WTC11 (cell line): ENCODE results near the gene USP37. TPM values are rescaled to one million over a fixed set of nuclear protein-coding genes. Genes with fewer than 3 reads are reported as not detected.

Source experiments
- ATAC-seq: fragments of 200-7000 bp; cut with Tn5 transposase; 2 replicates; pipeline ENCODE4 v1.10.0; 2021; ENCODE audit warnings: mild to moderate bottlenecking, moderate library complexity
- CTCF ChIA-PET: fragments of 300-600 bp; sonication (Branson Sonifier 250); formaldehyde crosslinking; loops from one replicate; lab custom pipeline; 2021; ENCODE audit warnings: antibody characterized with exemption; lab: Charles Lee
- POLR2A ChIA-PET: fragments of 350-600 bp; sonication (Branson Sonifier 250); formaldehyde crosslinking; loops from one replicate; lab custom pipeline; 2021; ENCODE audit warnings: antibody characterized with exemption; lab: Charles Lee
- DNase-seq: peaks from one replicate; pipeline ENCODE4 v3.0.0; 2021; ENCODE audit warnings: low spot score
- H3K27ac Mint-ChIP-seq: 2 replicates; pipeline ENCODE4 v1.8.0; 2021; ENCODE audit warnings: mixed read lengths
- H3K27me3 Mint-ChIP-seq: 2 replicates; pipeline ENCODE4 v1.8.0; 2021; ENCODE audit warnings: low read depth, mild to moderate bottlenecking, moderate library complexity, mixed read lengths
- H3K36me3 Mint-ChIP-seq: 2 replicates; pipeline ENCODE4 v1.8.0; 2021; ENCODE audit warnings: mixed read lengths
- H3K4me1 Mint-ChIP-seq: 2 replicates; pipeline ENCODE4 v1.8.0; 2022; ENCODE audit warnings: mixed read lengths
- H3K4me3 Mint-ChIP-seq: 2 replicates; pipeline ENCODE4 v1.8.0; 2021; ENCODE audit warnings: mild to moderate bottlenecking, moderate library complexity, mixed read lengths
- H3K9me3 Mint-ChIP-seq: 2 replicates; pipeline ENCODE4 v1.8.0; 2021; ENCODE audit warnings: mixed read lengths
- CBFB ChIP-seq: sonication (generic); formaldehyde crosslinking; IDR thresholded peaks from 2 replicates; pipeline ENCODE4 v1.8.1; 2022; ENCODE audit warnings: mild to moderate bottlenecking, low read depth, missing genetic modification reagents
- GABPB1 ChIP-seq: sonication (generic); formaldehyde crosslinking; IDR thresholded peaks from 2 replicates; pipeline ENCODE4 v1.8.1; 2023; ENCODE audit warnings: mild to moderate bottlenecking, missing genetic modification reagents
- HMGA2 ChIP-seq: fragments of 250-450 bp; sonication (Bioruptor Pico); IDR thresholded peaks from 2 replicates; pipeline ENCODE4 v1.4.0; 2021; ENCODE audit warnings: mild to moderate bottlenecking, moderate library complexity
- NFE2L1 ChIP-seq: sonication (generic); formaldehyde crosslinking; IDR thresholded peaks from 2 replicates; pipeline ENCODE4 v1.8.1; 2023; ENCODE audit warnings: missing genetic modification reagents
- NFYB ChIP-seq: sonication (generic); formaldehyde crosslinking; conservative IDR thresholded peaks from 2 replicates; pipeline ENCODE4 v1.8.0; 2022; ENCODE audit warnings: low read depth, missing genetic modification reagents
- PRRX2 ChIP-seq: fragments of 250-450 bp; sonication (Bioruptor Pico); IDR thresholded peaks from 2 replicates; pipeline ENCODE4 v1.8.0; 2021; ENCODE audit warnings: mild to moderate bottlenecking
- SP1 ChIP-seq: sonication (generic); formaldehyde crosslinking; conservative IDR thresholded peaks from 2 replicates; pipeline ENCODE4 v1.8.1; 2022; ENCODE audit warnings: missing genetic modification reagents
- TCF7 ChIP-seq: sonication (generic); formaldehyde crosslinking; IDR thresholded peaks from 2 replicates; pipeline ENCODE4 v1.8.0; 2022; ENCODE audit warnings: mild to moderate bottlenecking, low read depth, missing genetic modification reagents, moderate library complexity
- ZNF232 ChIP-seq: sonication (generic); formaldehyde crosslinking; IDR thresholded peaks from 2 replicates; pipeline ENCODE4 v1.8.0; 2022; ENCODE audit warnings: mild to moderate bottlenecking, missing genetic modification reagents
- ZNF416 ChIP-seq: fragments of 250-450 bp; sonication (Bioruptor Pico); IDR thresholded peaks from 2 replicates; pipeline ENCODE4 v1.9.0; 2021; ENCODE audit warnings: mild to moderate bottlenecking, inconsistent platforms
- total RNA-seq: library from RNA; stranded (reverse); gene quantifications from 3 replicates; pipeline ENCODE4 v1.2.3, GENCODE V29; 2021
- TF ChIP-seq, protein P1 (sequence below): sonication (generic); formaldehyde crosslinking; IDR thresholded peaks from 2 replicates; pipeline ENCODE4 v1.8.1; 2022; ENCODE audit warnings: low read depth, missing genetic modification reagents, borderline replicate concordance
- TF ChIP-seq, protein P2 (sequence below): sonication (generic); formaldehyde crosslinking; IDR thresholded peaks from 2 replicates; pipeline ENCODE4 v1.8.0; 2022; ENCODE audit warnings: missing genetic modification reagents
- TF ChIP-seq, protein P3 (sequence below): sonication (generic); formaldehyde crosslinking; IDR thresholded peaks from 2 replicates; pipeline ENCODE4 v1.8.1; 2023; ENCODE audit warnings: mild to moderate bottlenecking, missing genetic modification reagents, moderate library complexity
- TF ChIP-seq, protein P4 (sequence below): fragments of 250-450 bp; sonication (Bioruptor Pico); IDR thresholded peaks from 2 replicates; pipeline ENCODE4 v1.9.0; 2021; ENCODE audit warnings: mild to moderate bottlenecking
- TF ChIP-seq, protein P5 (sequence below): sonication (generic); formaldehyde crosslinking; IDR thresholded peaks from 2 replicates; pipeline ENCODE4 v1.8.1; 2023; ENCODE audit warnings: mild to moderate bottlenecking, moderate library complexity, missing genetic modification reagents
- TF ChIP-seq, protein P6 (sequence below): sonication (generic); formaldehyde crosslinking; IDR thresholded peaks from 2 replicates; pipeline ENCODE4 v1.8.1; 2022; ENCODE audit warnings: missing genetic modification reagents, borderline replicate concordance
- TF ChIP-seq, protein P7 (sequence below): sonication (generic); formaldehyde crosslinking; IDR thresholded peaks from 2 replicates; pipeline ENCODE4 v1.8.1; 2022; ENCODE audit warnings: mild to moderate bottlenecking, missing genetic modification reagents, moderate library complexity, borderline replicate concordance
- TF ChIP-seq, protein P8 (sequence below): sonication (generic); formaldehyde crosslinking; IDR thresholded peaks from 2 replicates; pipeline ENCODE4 v1.8.0; 2022; ENCODE audit warnings: mild to moderate bottlenecking, missing genetic modification reagents
- TF ChIP-seq, protein P9 (sequence below): fragments of 250-450 bp; sonication (Bioruptor Pico); IDR thresholded peaks from 2 replicates; pipeline ENCODE4 v2.1.2; 2022; ENCODE audit warnings: mild to moderate bottlenecking, moderate library complexity

USP37 gene
- total RNA-seq, 1 experiment from 2014 or later = 21.6 TPM

DNA sequence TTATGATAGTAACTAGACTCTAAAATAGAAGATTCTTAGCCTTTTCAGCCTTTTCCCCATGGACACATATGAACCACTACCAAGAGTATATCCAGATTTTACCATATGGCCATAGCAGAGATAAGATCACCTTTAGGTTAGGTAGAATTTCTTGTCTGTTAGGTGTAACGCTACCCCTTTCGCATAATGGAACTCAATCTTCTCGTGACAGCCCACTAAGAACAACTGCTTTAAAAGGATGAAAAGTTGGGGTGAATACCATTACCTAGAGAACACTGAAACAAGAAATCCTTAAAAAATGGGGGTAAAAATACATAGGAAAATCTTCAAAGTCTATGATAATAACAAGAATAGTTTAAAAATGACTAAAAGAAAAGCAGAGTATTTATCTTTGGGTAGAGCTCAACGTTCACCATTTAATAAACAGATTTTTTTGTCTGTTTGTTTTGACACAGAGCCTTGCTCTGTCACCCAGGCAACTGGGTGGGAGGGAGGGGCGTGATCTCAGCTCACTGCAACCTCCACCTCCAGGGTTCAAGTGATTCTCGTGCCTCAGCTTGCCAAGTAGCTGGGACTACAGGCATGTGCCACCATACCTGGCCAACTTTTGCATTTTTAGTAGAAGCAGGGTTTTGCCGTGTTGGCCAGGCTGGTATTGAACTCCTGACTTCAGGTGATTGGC lies 82.0 kb downstream of the USP37 start:
- H3K4me3 Mint-ChIP-seq = no peak overlapping the region
- ChIA-PET CTCF (no interaction called here), POLR2A (no interaction called here)
- ATAC-seq (no peak), DNase-seq (no peak)
- H3K9me3 Mint-ChIP-seq = no peaks in the 10 kb centered on the region
- no peak overlapping the region for H3K27ac Mint-ChIP-seq
- TF ChIP-seq NFYB (CRISPR knock-in tag) = no peak
- no peak for TF ChIP-seq HMGA2 (CRISPR knock-in tag)
- TF ChIP-seq, protein P1, sequence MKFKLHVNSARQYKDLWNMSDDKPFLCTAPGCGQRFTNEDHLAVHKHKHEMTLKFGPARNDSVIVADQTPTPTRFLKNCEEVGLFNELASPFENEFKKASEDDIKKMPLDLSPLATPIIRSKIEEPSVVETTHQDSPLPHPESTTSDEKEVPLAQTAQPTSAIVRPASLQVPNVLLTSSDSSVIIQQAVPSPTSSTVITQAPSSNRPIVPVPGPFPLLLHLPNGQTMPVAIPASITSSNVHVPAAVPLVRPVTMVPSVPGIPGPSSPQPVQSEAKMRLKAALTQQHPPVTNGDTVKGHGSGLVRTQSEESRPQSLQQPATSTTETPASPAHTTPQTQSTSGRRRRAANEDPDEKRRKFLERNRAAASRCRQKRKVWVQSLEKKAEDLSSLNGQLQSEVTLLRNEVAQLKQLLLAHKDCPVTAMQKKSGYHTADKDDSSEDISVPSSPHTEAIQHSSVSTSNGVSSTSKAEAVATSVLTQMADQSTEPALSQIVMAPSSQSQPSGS (CRISPR knock-in tag) = no peak
- TF ChIP-seq PRRX2 (CRISPR knock-in tag) = no peak
- TF ChIP-seq, protein P2, sequence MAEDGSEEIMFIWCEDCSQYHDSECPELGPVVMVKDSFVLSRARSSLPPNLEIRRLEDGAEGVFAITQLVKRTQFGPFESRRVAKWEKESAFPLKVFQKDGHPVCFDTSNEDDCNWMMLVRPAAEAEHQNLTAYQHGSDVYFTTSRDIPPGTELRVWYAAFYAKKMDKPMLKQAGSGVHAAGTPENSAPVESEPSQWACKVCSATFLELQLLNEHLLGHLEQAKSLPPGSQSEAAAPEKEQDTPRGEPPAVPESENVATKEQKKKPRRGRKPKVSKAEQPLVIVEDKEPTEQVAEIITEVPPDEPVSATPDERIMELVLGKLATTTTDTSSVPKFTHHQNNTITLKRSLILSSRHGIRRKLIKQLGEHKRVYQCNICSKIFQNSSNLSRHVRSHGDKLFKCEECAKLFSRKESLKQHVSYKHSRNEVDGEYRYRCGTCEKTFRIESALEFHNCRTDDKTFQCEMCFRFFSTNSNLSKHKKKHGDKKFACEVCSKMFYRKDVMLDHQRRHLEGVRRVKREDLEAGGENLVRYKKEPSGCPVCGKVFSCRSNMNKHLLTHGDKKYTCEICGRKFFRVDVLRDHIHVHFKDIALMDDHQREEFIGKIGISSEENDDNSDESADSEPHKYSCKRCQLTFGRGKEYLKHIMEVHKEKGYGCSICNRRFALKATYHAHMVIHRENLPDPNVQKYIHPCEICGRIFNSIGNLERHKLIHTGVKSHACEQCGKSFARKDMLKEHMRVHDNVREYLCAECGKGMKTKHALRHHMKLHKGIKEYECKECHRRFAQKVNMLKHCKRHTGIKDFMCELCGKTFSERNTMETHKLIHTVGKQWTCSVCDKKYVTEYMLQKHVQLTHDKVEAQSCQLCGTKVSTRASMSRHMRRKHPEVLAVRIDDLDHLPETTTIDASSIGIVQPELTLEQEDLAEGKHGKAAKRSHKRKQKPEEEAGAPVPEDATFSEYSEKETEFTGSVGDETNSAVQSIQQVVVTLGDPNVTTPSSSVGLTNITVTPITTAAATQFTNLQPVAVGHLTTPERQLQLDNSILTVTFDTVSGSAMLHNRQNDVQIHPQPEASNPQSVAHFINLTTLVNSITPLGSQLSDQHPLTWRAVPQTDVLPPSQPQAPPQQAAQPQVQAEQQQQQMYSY (CRISPR knock-in tag) = no peak
- TF ChIP-seq, protein P3, sequence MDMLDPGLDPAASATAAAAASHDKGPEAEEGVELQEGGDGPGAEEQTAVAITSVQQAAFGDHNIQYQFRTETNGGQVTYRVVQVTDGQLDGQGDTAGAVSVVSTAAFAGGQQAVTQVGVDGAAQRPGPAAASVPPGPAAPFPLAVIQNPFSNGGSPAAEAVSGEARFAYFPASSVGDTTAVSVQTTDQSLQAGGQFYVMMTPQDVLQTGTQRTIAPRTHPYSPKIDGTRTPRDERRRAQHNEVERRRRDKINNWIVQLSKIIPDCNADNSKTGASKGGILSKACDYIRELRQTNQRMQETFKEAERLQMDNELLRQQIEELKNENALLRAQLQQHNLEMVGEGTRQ = no peak
- TF ChIP-seq CBFB = no peak
- TF ChIP-seq, protein P4, sequence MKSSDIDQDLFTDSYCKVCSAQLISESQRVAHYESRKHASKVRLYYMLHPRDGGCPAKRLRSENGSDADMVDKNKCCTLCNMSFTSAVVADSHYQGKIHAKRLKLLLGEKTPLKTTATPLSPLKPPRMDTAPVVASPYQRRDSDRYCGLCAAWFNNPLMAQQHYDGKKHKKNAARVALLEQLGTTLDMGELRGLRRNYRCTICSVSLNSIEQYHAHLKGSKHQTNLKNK (CRISPR knock-in tag) = no peak
- TF ChIP-seq, protein P5, sequence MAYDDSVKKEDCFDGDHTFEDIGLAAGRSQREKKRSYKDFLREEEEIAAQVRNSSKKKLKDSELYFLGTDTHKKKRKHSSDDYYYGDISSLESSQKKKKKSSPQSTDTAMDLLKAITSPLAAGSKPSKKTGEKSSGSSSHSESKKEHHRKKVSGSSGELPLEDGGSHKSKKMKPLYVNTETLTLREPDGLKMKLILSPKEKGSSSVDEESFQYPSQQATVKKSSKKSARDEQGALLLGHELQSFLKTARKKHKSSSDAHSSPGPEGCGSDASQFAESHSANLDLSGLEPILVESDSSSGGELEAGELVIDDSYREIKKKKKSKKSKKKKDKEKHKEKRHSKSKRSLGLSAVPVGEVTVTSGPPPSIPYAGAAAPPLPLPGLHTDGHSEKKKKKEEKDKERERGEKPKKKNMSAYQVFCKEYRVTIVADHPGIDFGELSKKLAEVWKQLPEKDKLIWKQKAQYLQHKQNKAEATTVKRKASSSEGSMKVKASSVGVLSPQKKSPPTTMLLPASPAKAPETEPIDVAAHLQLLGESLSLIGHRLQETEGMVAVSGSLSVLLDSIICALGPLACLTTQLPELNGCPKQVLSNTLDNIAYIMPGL = no peak
- TF ChIP-seq, protein P6, sequence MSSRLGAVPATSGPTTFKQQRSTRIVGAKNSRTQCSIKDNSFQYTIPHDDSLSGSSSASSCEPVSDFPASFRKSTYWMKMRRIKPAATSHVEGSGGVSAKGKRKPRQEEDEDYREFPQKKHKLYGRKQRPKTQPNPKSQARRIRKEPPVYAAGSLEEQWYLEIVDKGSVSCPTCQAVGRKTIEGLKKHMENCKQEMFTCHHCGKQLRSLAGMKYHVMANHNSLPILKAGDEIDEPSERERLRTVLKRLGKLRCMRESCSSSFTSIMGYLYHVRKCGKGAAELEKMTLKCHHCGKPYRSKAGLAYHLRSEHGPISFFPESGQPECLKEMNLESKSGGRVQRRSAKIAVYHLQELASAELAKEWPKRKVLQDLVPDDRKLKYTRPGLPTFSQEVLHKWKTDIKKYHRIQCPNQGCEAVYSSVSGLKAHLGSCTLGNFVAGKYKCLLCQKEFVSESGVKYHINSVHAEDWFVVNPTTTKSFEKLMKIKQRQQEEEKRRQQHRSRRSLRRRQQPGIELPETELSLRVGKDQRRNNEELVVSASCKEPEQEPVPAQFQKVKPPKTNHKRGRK (CRISPR knock-in tag) = no peak
- no peak for TF ChIP-seq ZNF232 (CRISPR knock-in tag)
- no peak for TF ChIP-seq NFE2L1 (CRISPR knock-in tag)
- TF ChIP-seq TCF7 (CRISPR knock-in tag) = no peak
- TF ChIP-seq SP1 (CRISPR knock-in tag) = no peak
- TF ChIP-seq ZNF416 (CRISPR knock-in tag) = no peak
- TF ChIP-seq, protein P7, sequence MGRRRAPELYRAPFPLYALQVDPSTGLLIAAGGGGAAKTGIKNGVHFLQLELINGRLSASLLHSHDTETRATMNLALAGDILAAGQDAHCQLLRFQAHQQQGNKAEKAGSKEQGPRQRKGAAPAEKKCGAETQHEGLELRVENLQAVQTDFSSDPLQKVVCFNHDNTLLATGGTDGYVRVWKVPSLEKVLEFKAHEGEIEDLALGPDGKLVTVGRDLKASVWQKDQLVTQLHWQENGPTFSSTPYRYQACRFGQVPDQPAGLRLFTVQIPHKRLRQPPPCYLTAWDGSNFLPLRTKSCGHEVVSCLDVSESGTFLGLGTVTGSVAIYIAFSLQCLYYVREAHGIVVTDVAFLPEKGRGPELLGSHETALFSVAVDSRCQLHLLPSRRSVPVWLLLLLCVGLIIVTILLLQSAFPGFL (CRISPR knock-in tag) = no peak
- no peak for TF ChIP-seq GABPB1 (CRISPR knock-in tag)
- TF ChIP-seq, protein P8, sequence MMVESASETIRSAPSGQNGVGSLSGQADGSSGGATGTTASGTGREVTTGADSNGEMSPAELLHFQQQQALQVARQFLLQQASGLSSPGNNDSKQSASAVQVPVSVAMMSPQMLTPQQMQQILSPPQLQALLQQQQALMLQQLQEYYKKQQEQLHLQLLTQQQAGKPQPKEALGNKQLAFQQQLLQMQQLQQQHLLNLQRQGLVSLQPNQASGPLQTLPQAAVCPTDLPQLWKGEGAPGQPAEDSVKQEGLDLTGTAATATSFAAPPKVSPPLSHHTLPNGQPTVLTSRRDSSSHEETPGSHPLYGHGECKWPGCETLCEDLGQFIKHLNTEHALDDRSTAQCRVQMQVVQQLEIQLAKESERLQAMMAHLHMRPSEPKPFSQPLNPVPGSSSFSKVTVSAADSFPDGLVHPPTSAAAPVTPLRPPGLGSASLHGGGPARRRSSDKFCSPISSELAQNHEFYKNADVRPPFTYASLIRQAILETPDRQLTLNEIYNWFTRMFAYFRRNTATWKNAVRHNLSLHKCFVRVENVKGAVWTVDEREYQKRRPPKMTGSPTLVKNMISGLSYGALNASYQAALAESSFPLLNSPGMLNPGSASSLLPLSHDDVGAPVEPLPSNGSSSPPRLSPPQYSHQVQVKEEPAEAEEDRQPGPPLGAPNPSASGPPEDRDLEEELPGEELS (CRISPR knock-in tag) = no peak
- TF ChIP-seq, protein P9, sequence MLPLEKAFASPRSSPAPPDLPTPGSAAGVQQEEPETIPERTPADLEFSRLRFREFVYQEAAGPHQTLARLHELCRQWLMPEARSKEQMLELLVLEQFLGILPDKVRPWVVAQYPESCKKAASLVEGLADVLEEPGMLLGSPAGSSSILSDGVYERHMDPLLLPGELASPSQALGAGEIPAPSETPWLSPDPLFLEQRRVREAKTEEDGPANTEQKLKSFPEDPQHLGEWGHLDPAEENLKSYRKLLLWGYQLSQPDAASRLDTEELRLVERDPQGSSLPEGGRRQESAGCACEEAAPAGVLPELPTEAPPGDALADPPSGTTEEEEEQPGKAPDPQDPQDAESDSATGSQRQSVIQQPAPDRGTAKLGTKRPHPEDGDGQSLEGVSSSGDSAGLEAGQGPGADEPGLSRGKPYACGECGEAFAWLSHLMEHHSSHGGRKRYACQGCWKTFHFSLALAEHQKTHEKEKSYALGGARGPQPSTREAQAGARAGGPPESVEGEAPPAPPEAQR = no peak
- no peaks in the 10 kb centered on the region for H3K4me1 Mint-ChIP-seq
- no peaks in the 10 kb centered on the region for H3K27me3 Mint-ChIP-seq
- peaks cover 54% of the 10 kb centered on the region for H3K36me3 Mint-ChIP-seq
